Measurements from ENCODE around the gene DNAJC17. TPM values are rescaled to one million over a fixed set of nuclear protein-coding genes. Genes with fewer than 3 reads are reported as not detected.

The DNAJC17 gene
- 10 to 100 TPM; 45.6 to 51.2 TPM for total RNA-seq

- Mint-ChIP-seq H3K4me1 (peaks cover 26% of the 10 kb centered on the region), H3K27ac (peak within 1 kb of the TSS; percentile 93), H3K36me3 (peaks cover 9% of the 10 kb centered on the region), H3K9me3 (ENCODE audit: low read depth) (no peaks in the 10 kb centered on the region), H3K27me3 (no peaks in the 10 kb centered on the region), H3K4me3 (peak within 1 kb of the TSS; percentile 84)
- CTCF ChIA-PET, result interaction anchor here (0.5 to 3.0 kb wide), 6 partner anchors 17 to 113 kb away, joined by 3 to 16 read pairs (median 4); partner anchors contain the start of genes RAD51 and VPS18
- peak; percentile 98 for DNase-seq
- ATAC-seq, result peak; percentile 98
These were observed at the start of gene DNAJC17, which contains the start of gene ZFYVE19 for GRCh38 chr15:40807028-40807887. Gene DNAJC17 (minus strand): TSS chr15:40807473. CDS start chr15:40807446, 27 bp downstream. Gene ZFYVE19 (plus strand): TSS chr15:40807089. CDS start chr15:40807590, 501 bp downstream.

GRCh38 chr15:40856746-40857145 is 49.5 kb upstream of the DNAJC17 start:
- H3K4me3 Mint-ChIP-seq, result no peak overlapping the region
- DNase-seq (no peak), ATAC-seq (no peak)
- H3K27ac Mint-ChIP-seq, result no peak overlapping the region
- H3K36me3 Mint-ChIP-seq, result no peaks in the 10 kb centered on the region
- no peaks in the 10 kb centered on the region for H3K9me3 Mint-ChIP-seq (ENCODE audit: low read depth)
- H3K27me3 Mint-ChIP-seq, result peaks cover 4% of the 10 kb centered on the region
- CTCF ChIA-PET, result interaction anchor here (1.3 to 7.9 kb wide), 13 partner anchors 10 to 200 kb away, joined by 3 to 406 read pairs (median 22); partner anchors contain the start of genes RHOV, SPINT1 and VPS18
- peaks cover 20% of the 10 kb centered on the region for H3K4me1 Mint-ChIP-seq

- peaks cover 20% of the 10 kb centered on the region for H3K4me1 Mint-ChIP-seq
- H3K27ac Mint-ChIP-seq, result no peak overlapping the region
- ATAC-seq (no peak), DNase-seq (no peak)
- H3K4me3 Mint-ChIP-seq, result no peak overlapping the region
- no peaks in the 10 kb centered on the region for H3K9me3 Mint-ChIP-seq (ENCODE audit: low read depth)
- no peaks in the 10 kb centered on the region for H3K36me3 Mint-ChIP-seq
- H3K27me3 Mint-ChIP-seq, result peaks cover 4% of the 10 kb centered on the region
- CTCF ChIA-PET, result interaction anchor here (0.9 to 7.9 kb wide), 6 partner anchors 18 to 43 kb away, joined by 3 to 406 read pairs (median 97); partner anchors contain the start of genes RHOV and VPS18
These were observed 48.5 kb upstream of the DNAJC17 start for GRCh38 chr15:40855706-40856234.

- H3K36me3 Mint-ChIP-seq, result no peaks in the 10 kb centered on the region
- CTCF ChIA-PET, result interaction anchor here (2.2 to 7.9 kb wide), 3 partner anchors 20 to 45 kb away, joined by 14 to 406 read pairs (median 180); partner anchors contain the start of genes RHOV and VPS18
- H3K27me3 Mint-ChIP-seq, result no peaks in the 10 kb centered on the region
- no peaks in the 10 kb centered on the region for H3K9me3 Mint-ChIP-seq (ENCODE audit: low read depth)
- DNase-seq (no peak), ATAC-seq (no peak)
- no peak overlapping the region for H3K27ac Mint-ChIP-seq
- no peak overlapping the region for H3K4me3 Mint-ChIP-seq
- H3K4me1 Mint-ChIP-seq, result peaks cover 16% of the 10 kb centered on the region
These were observed 46.9 kb upstream of the DNAJC17 start for GRCh38 chr15:40854161-40854560.

- Mint-ChIP-seq H3K36me3 (no peaks in the 10 kb centered on the region), H3K9me3 (ENCODE audit: low read depth) (no peaks in the 10 kb centered on the region), H3K4me1 (peaks cover 11% of the 10 kb centered on the region), H3K27ac (no peak overlapping the region), H3K4me3 (no peak overlapping the region), H3K27me3 (no peaks in the 10 kb centered on the region)
- no peak for DNase-seq
- no peak for ATAC-seq
- CTCF ChIA-PET, result interaction anchor here (2.2 kb wide), 1 partner anchor 38 kb away, joined by 14 read pairs; no protein-coding TSS in a partner anchor
These were observed 46.1 kb upstream of the DNAJC17 start for GRCh38 chr15:40853241-40853890.

GRCh38 chr15:40852529-40852928 is 45.3 kb upstream of the DNAJC17 start:
- CTCF ChIA-PET, result interaction anchor here (1.6 kb wide), 1 partner anchor 42 kb away, joined by 9 read pairs; the partner anchor contains the start of gene VPS18
- Mint-ChIP-seq H3K9me3 (ENCODE audit: low read depth) (no peaks in the 10 kb centered on the region), H3K27ac (no peak overlapping the region), H3K4me3 (no peak overlapping the region), H3K36me3 (no peaks in the 10 kb centered on the region), H3K4me1 (peaks cover 7% of the 10 kb centered on the region), H3K27me3 (no peaks in the 10 kb centered on the region)
- ATAC-seq (no peak), DNase-seq (no peak)

GRCh38 chr15:40850576-40851112 is 43.4 kb upstream of the DNAJC17 start:
- no peaks in the 10 kb centered on the region for H3K36me3 Mint-ChIP-seq
- H3K4me3 Mint-ChIP-seq, result no peak overlapping the region
- H3K4me1 Mint-ChIP-seq, result peaks cover 13% of the 10 kb centered on the region
- ATAC-seq, result no peak
- no peak for DNase-seq
- CTCF ChIA-PET, result interaction anchor here (0.6 to 1.8 kb wide), 4 partner anchors 41 to 261 kb away, joined by 3 to 9 read pairs (median 3); partner anchors contain the start of gene VPS18
- peaks cover 1% of the 10 kb centered on the region for H3K27me3 Mint-ChIP-seq
- no peak overlapping the region for H3K27ac Mint-ChIP-seq
- H3K9me3 Mint-ChIP-seq (ENCODE audit: low read depth), result no peaks in the 10 kb centered on the region

- H3K36me3 Mint-ChIP-seq, result no peaks in the 10 kb centered on the region
- DNase-seq (no peak), ATAC-seq (no peak)
- H3K9me3 Mint-ChIP-seq (ENCODE audit: low read depth), result no peaks in the 10 kb centered on the region
- no peak overlapping the region for H3K4me3 Mint-ChIP-seq
- CTCF ChIA-PET, result interaction anchor here (1.7 to 2.9 kb wide), 2 partner anchors 11 to 45 kb away, joined by 5 to 33 read pairs; no protein-coding TSS in a partner anchor
- no peak overlapping the region for H3K27ac Mint-ChIP-seq
- H3K27me3 Mint-ChIP-seq, result peaks cover 16% of the 10 kb centered on the region
- peaks cover 25% of the 10 kb centered on the region for H3K4me1 Mint-ChIP-seq
These were observed 40.1 kb upstream of the DNAJC17 start for GRCh38 chr15:40847223-40847961.

- H3K27me3 Mint-ChIP-seq, result peaks cover 21% of the 10 kb centered on the region
- peaks cover 25% of the 10 kb centered on the region for H3K4me1 Mint-ChIP-seq
- no peak overlapping the region for H3K4me3 Mint-ChIP-seq
- H3K9me3 Mint-ChIP-seq (ENCODE audit: low read depth), result no peaks in the 10 kb centered on the region
- no peaks in the 10 kb centered on the region for H3K36me3 Mint-ChIP-seq
- ATAC-seq (no peak), DNase-seq (no peak)
- CTCF ChIA-PET, result interaction anchor here (1.7 to 2.9 kb wide), 2 partner anchors 11 to 45 kb away, joined by 5 to 33 read pairs; no protein-coding TSS in a partner anchor
- H3K27ac Mint-ChIP-seq, result no peak overlapping the region
These were observed 39.6 kb upstream of the DNAJC17 start for GRCh38 chr15:40846841-40847222.

GRCh38 chr15:40845511-40846284 is 38.4 kb upstream of the DNAJC17 start:
- Mint-ChIP-seq H3K36me3 (no peaks in the 10 kb centered on the region), H3K9me3 (ENCODE audit: low read depth) (no peaks in the 10 kb centered on the region), H3K4me1 (peaks cover 25% of the 10 kb centered on the region), H3K4me3 (peak overlapping the region; percentile 1), H3K27ac (no peak overlapping the region), H3K27me3 (peaks cover 22% of the 10 kb centered on the region)
- CTCF ChIA-PET, result interaction anchor here (0.5 to 4.0 kb wide), 5 partner anchors 12 to 49 kb away, joined by 3 to 37 read pairs (median 11); partner anchors contain the start of gene VPS18
- ATAC-seq (no peak), DNase-seq (no peak)

GRCh38 chr15:40845036-40845435 is 37.8 kb upstream of the DNAJC17 start:
- DNase-seq, result no peak
- Mint-ChIP-seq H3K4me3 (peak overlapping the region; percentile 78), H3K4me1 (peaks cover 25% of the 10 kb centered on the region), H3K9me3 (ENCODE audit: low read depth) (no peaks in the 10 kb centered on the region), H3K36me3 (no peaks in the 10 kb centered on the region), H3K27ac (no peak overlapping the region), H3K27me3 (peaks cover 22% of the 10 kb centered on the region)
- no peak for ATAC-seq
- CTCF ChIA-PET, result interaction anchor here (1.0 to 4.0 kb wide), 5 partner anchors 10 to 49 kb away, joined by 3 to 37 read pairs (median 5); partner anchors contain the start of gene VPS18

Measured in activated CD8-positive, alpha-beta memory T cell treated with anti-CD3 and anti-CD28 coated beads, Interleukin-2, amount 10 ng/mL, durations not matched to agents 7 days and 5 days (primary cell).